ENCODE data around the gene ZFYVE28. TPM values are rescaled to one million over a fixed set of nuclear protein-coding genes. Genes with fewer than 3 reads are reported as not detected.

The ZFYVE28 gene
- total and polyA plus RNA-seq, 8 donors: 4.9 to 88.8 (median 7.3) TPM

DNA sequence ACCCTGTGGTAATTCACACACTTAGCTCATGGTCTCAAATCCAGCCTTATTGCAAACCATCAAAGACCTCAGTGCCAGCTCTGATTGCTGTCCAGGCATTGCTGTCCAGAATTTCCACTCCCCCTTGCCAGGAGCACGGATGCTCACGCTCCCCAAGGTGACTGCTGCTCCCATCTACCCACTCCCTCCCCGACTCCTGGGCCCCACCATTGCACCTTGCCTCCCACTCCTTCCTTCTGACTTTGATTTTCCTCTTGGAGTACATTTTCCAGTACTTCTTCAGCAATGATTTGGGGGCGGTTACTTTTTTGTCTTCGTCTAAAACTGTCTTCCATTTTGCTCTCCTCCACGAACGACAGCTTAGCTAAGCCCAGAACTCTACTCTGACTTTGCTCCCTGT is 11.5 kb downstream of the ZFYVE28 start:
- H3K4me1 ChIP-seq: peaks cover 12 to 20% (median 18%) of the 10 kb centered on the region in 4 donors
- TF ChIP-seq POLR2AphosphoS5 (IDR thresholded peaks at IDR 0.05) (no peak), POLR2A (IDR thresholded peaks at IDR 0.05) (no peak), EP300 (IDR thresholded peaks at IDR 0.05) (no peak)
- TF ChIP-seq, protein P1, sequence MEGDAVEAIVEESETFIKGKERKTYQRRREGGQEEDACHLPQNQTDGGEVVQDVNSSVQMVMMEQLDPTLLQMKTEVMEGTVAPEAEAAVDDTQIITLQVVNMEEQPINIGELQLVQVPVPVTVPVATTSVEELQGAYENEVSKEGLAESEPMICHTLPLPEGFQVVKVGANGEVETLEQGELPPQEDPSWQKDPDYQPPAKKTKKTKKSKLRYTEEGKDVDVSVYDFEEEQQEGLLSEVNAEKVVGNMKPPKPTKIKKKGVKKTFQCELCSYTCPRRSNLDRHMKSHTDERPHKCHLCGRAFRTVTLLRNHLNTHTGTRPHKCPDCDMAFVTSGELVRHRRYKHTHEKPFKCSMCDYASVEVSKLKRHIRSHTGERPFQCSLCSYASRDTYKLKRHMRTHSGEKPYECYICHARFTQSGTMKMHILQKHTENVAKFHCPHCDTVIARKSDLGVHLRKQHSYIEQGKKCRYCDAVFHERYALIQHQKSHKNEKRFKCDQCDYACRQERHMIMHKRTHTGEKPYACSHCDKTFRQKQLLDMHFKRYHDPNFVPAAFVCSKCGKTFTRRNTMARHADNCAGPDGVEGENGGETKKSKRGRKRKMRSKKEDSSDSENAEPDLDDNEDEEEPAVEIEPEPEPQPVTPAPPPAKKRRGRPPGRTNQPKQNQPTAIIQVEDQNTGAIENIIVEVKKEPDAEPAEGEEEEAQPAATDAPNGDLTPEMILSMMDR (IDR thresholded peaks at IDR 0.05): no peak

DNA sequence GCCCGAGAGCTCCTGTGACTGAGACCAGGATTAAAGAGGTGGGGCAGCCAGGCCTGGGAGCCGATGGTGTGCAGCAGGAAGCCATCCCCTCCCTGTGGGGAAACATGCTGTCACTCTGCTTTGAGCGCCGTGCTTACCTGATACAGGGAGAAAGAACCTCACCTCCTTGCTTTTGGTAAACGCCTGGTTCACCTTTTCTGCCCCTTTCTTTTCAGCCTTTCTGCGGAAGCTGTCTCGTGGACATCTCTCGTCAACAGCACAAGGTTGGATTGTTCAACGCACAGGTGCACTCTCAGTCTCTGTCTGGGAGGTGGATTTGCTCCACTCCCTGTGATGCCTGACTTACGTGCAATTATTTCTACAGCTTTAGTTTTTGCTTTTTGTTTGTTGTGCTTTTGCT is 12.0 kb downstream of the ZFYVE28 start:
- Histone ChIP-seq H3K36me3 (no peaks in the 10 kb centered on the region), H3K9me3 (no peaks in the 10 kb centered on the region), H3K4me3 (no peak overlapping the region), H3K27ac (no peak overlapping the region), H3K4me1 (peaks cover 17 to 20% (median 18%) of the 10 kb centered on the region in 4 donors), H3K27me3 (peaks cover 0 to 4% (median 0%) of the 10 kb centered on the region in 3 donors)
- WGBS, 5 donors: 70 to 80% (median 73%) methylated on average over 10 of the region's 10 CpGs
- TF ChIP-seq EP300 (IDR thresholded peaks at IDR 0.05) (no peak), POLR2A (IDR thresholded peaks at IDR 0.05) (no peak), POLR2AphosphoS5 (IDR thresholded peaks at IDR 0.05) (no peak)
- TF ChIP-seq, protein P1 (IDR thresholded peaks at IDR 0.05): no peak
- no peak for DNase-seq
- intact Hi-C loops (cut with DNase I; ENCODE audit: low total_unique reads): no loop called here

More for the DNA sequence above, 11.5 kb downstream of the ZFYVE28 start:
- 66 to 81% (median 77%) methylated on average over 7 of the region's 7 CpGs for WGBS, 5 donors
- intact Hi-C loops (cut with DNase I; ENCODE audit: low total_unique reads): no loop called here
- Histone ChIP-seq H3K27ac (no peak overlapping the region), H3K4me3 (no peak overlapping the region), H3K27me3 (no peaks in the 10 kb centered on the region), H3K9me3 (no peaks in the 10 kb centered on the region), H3K36me3 (no peaks in the 10 kb centered on the region)
- no peak for DNase-seq

DNA sequence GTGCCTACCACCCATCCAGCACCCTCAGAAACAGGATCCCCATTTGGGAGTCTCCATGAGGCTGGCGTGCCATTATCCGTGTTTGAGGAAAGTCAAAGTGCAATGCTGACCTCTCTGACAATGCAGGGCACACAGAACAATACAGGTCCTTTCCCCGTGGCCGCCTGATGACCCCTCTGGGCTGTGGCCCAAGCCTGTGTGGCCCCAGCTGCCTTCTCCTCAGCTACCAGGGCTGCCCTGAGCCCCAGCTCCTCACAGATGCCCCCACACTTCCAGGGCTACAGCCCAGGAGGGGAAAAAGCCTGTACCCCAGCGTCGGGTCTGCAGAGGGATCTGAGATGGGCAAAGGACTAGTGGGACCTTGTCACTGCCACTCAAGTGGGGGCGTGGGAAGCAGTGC is 15.5 kb downstream of the ZFYVE28 start:
- TF ChIP-seq POLR2AphosphoS5 (IDR thresholded peaks at IDR 0.05) (no peak), EP300 (IDR thresholded peaks at IDR 0.05) (no peak), POLR2A (IDR thresholded peaks at IDR 0.05) (no peak)
- TF ChIP-seq, protein P1 (IDR thresholded peaks at IDR 0.05): no peak
- no peak overlapping the region for H3K4me3 ChIP-seq
- no peak for DNase-seq
- no peaks in the 10 kb centered on the region for H3K9me3 ChIP-seq
- intact Hi-C loops (cut with DNase I; ENCODE audit: low total_unique reads): no loop called here
- no peak overlapping the region for H3K27ac ChIP-seq
- 45 to 79% (median 60%) methylated on average over 3 to 7 of the region's 7 CpGs for WGBS, 5 donors
- H3K36me3 ChIP-seq: no peaks in the 10 kb centered on the region
- peaks cover 0 to 7% (median 0%) of the 10 kb centered on the region in 3 donors for H3K27me3 ChIP-seq
- H3K4me1 ChIP-seq: peaks cover 18 to 23% (median 21%) of the 10 kb centered on the region in 4 donors

DNA sequence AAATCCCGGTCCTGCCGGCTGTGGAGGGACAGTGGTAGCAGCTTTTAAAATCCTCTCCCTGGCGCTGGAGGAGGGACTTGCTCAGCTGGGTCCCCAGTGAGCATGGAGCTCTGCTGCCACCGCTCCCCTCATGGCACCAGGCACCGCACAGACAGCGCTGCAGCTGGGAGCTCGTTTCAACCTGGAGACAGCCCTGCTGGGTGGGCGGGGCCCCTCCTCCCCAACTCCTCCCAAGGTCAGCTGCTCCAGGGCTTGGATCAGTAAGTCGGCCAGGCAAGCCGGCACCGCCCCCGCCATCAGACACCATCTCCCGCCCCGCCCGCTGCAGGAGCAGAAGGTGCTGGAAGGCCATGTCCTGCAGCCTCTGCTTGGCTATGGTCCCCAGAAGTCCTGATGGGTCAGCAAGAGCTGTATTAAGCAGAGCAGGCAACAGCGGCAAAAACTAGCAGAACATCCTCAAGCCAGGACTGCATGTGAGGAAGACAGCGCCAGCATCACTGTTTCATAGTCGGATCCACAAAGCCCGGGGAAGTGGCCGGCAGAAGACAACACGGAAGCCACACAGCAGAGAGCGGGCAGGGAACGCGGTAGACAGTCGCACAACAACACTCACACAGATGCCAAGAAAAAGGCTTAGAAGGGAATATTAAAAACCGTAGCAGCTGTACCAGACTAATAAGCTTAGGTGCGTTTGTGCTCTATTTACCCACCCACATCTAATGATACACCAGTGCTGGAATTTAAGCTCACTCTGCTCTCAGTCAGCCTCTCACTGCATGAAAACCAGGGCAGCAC is 16.2 kb downstream of the ZFYVE28 start:
- Histone ChIP-seq H3K27ac (peak overlapping the region in 1 of 5 donors; percentile 24), H3K4me1 (peaks cover 18 to 23% (median 21%) of the 10 kb centered on the region in 4 donors), H3K9me3 (no peaks in the 10 kb centered on the region), H3K27me3 (peaks cover 0 to 7% (median 0%) of the 10 kb centered on the region in 3 donors), H3K4me3 (peak overlapping the region; percentile 22 to 40 (median 34)), H3K36me3 (no peaks in the 10 kb centered on the region)
- WGBS, 5 donors: 4 to 14% (median 7%) methylated on average over 18 to 27 of the region's 27 CpGs
- no peak for TF ChIP-seq POLR2A (IDR thresholded peaks at IDR 0.05)
- TF ChIP-seq POLR2AphosphoS5 (IDR thresholded peaks at IDR 0.05): peak in 1 of 3 donors; percentile 32
- intact Hi-C loops (cut with DNase I; ENCODE audit: low total_unique reads): no loop called here
- DNase-seq: peak; percentile 81 to 83

Measured in stomach (tissue), 9 donors.